ENCODE data around the gene LAMA3. TPM values are rescaled to one million over a fixed set of nuclear protein-coding genes. Genes with fewer than 3 reads are reported as not detected.
A peak's percentile ranks its signal among the peaks of the same experiment; 100 is the strongest.

LAMA3 gene
- total and polyA plus RNA-seq, 2 experiments from 2014 or later: 3.9 to 4.9 TPM

- TF ChIP-seq REST (IDR thresholded peaks at IDR 0.05; ENCODE audit: unreplicated experiment): no peak
These were observed 219.6 kb downstream of the LAMA3 start (continued) for GRCh38 chr18:23908827-23909226.

- Histone ChIP-seq H3K79me2 (replicated peaks; ENCODE audit: insufficient read depth) (no peaks in the 10 kb centered on the region), H3K9me2 (ENCODE audit: insufficient read depth) (no peaks in the 10 kb centered on the region), H3F3A (replicated peaks; ENCODE audit: low read depth) (no peaks in the 10 kb centered on the region), H3K36me3 (ENCODE audit: insufficient read depth) (no peaks in the 10 kb centered on the region), H3K4me1 (ENCODE audit: insufficient read depth) (no peaks in the 10 kb centered on the region), H3K27me3 (ENCODE audit: insufficient read depth) (no peaks in the 10 kb centered on the region), H2AFZ (peak overlapping the region; percentile 33; the same call in 1 of the 2 replicates), H4K20me1 (replicated peaks; ENCODE audit: insufficient read depth) (no peaks in the 10 kb centered on the region), H3K4me3 (no peak overlapping the region), H3K4me2 (no peak overlapping the region), H3K27ac (ENCODE audit: low read depth) (no peak overlapping the region)
- H3K4me3 Mint-ChIP-seq: no peak overlapping the region
- no peaks in the 10 kb centered on the region for H3K36me3 Mint-ChIP-seq (ENCODE audit: low read depth)
- H3K4me1 Mint-ChIP-seq: no peaks in the 10 kb centered on the region
- DNase-seq (ENCODE audit: low spot score) (no peak), ATAC-seq (no peak)
- H3K27ac Mint-ChIP-seq: no peak overlapping the region
- H3K9me3 Mint-ChIP-seq: no peaks in the 10 kb centered on the region
- no peaks in the 10 kb centered on the region for H3K27me3 Mint-ChIP-seq (ENCODE audit: insufficient read depth, low read depth, poor library complexity)
- no peak for TF ChIP-seq ZNF462 (CRISPR knock-in tag; IDR thresholded peaks at IDR 0.05)
- no peak for TF ChIP-seq ZNF331 (CRISPR knock-in tag; IDR thresholded peaks at IDR 0.05; ENCODE audit: low read depth)
- no peak for TF ChIP-seq EZH2phosphoT487 (IDR thresholded peaks at IDR 0.05; ENCODE audit: unreplicated experiment)
- no peak for TF ChIP-seq JUNB (IDR thresholded peaks at IDR 0.05; ENCODE audit: unreplicated experiment)
- no peak for TF ChIP-seq CTCF (conservative IDR thresholded peaks at IDR 0.05; ENCODE audit: low read depth in 2 of 2)
- TF ChIP-seq CREB1 (CRISPR knock-in tag; IDR thresholded peaks at IDR 0.05; ENCODE audit: low read depth): no peak
- no peak for TF ChIP-seq ZNF114 (CRISPR knock-in tag; IDR thresholded peaks at IDR 0.05)
- TF ChIP-seq ETS1 (IDR thresholded peaks at IDR 0.05): no peak
- no peak for TF ChIP-seq NANOG (IDR thresholded peaks at IDR 0.05; ENCODE audit: borderline replicate concordance)
- TF ChIP-seq POLR2AphosphoS5 (IDR thresholded peaks at IDR 0.05; ENCODE audit: low read depth): no peak
- no peak for TF ChIP-seq STAT1 (IDR thresholded peaks at IDR 0.05; ENCODE audit: unreplicated experiment)
- TF ChIP-seq EZH2 (IDR thresholded peaks at IDR 0.05; ENCODE audit: low read depth, unreplicated experiment): no peak
These were observed 220.8 kb downstream of the LAMA3 start for GRCh38 chr18:23910032-23910431.
